Vein endothelial cell (primary cell): ENCODE measurements around the gene PHYH. TPM values are rescaled to one million over a fixed set of nuclear protein-coding genes. Genes with fewer than 3 reads are reported as not detected.

Source experiments
- total RNA-seq: library from RNA; depleted of rRNA; stranded (reverse); fragments of >200 nt; gene quantifications from 2 replicates; pipeline ENCODE4 v1.2.3, GENCODE V29; 2012

The PHYH gene
- total RNA-seq, result 5.6 and 6.9 TPM in 2 replicates

GRCh38 chr10:13299437-13300287 is at the start of gene PHYH:
PHYH (minus strand) TSS chr10:13300064; CDS start chr10:13300042, 22 bp downstream.

DNA sequence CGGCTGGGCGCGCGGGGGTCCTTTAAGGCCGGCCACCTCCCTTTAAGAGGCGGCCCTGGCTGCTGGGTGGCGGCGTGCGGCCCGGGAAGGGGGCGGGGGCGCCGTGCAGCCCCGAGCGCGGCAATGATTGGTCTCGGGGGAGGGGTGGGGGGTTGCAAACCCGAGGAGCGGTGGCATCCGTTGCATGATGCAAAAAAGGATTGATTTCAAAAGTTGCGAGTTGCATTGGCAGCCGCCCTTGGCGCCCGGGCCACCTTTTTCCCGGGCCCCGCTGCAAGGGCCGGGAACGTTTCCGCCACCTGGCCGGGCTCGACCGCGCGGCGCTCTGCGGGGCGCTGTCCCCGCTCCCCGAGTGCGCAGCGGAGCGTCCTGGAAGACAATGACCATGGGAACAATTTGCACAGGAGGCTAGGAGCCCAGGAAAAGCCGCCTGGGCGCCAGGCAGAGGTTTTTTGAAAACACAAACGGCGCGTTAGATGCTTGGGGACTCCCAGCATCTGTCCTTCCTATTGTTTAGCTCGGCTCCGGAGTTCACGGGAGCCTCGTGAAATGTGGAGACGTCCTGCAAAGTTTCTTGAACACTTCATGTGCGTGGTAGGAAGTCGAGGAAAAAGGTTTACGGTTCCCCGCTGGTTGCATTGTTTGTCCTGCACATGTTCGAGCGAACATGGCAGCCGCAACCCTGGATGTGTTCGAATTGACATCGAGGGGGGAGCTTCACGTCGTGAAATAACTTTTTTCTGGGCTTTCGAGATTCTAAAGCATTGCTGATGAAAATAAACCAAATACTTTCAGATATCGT is 48.6 kb upstream of the PHYH start, which contains the start of gene SEPHS1:
Gene SEPHS1 (minus strand): TSS at position 78 of the 802 bp plus-strand sequence. CDS start 3,343 bp downstream, outside the sequence.

DNA sequence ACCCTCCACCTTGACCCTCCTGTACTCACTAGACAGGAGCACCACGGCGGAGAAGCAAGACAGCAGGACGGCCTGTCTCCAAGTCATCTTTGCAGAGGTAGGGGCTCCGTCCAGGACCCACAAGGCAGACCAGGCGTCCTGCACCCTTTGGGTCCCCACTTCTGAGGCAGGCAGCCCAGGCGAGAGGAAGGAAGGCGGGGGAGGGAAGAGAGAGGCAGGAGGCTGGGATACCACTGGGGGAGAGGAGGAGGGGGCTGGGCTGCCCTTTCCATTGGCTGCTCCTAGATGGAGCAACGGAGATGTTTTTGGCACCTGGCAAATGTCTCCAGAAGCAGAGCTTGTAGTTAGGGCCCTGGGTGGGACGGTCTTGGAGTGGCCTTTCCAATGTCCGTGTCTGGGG is 65.7 kb downstream of the PHYH start, which contains the start of gene UCMA:
Gene UCMA (minus strand): TSS at position 203 of the 400 bp plus-strand sequence. CDS start 116 bp downstream, at position 87.

Other genes with a start within 250 kb of the PHYH start
- 82.3 and 83.3 TPM in 2 replicates for gene OPTN, start 199.9 kb downstream of the PHYH start, total RNA-seq
- 5.6 and 18.0 TPM in 2 replicates for gene MCM10, start 138.5 kb downstream of the PHYH start, total RNA-seq
- gene UCMA, start 65.7 kb downstream of the PHYH start, total RNA-seq, result not detected in 2 replicates
- 40.2 and 48.4 TPM in 2 replicates for gene SEPHS1, start 48.2 kb upstream of the PHYH start, total RNA-seq
- gene BEND7, start 228.9 kb upstream of the PHYH start, total RNA-seq, result 10.1 and 14.7 TPM in 2 replicates